Spinal cord (tissue), 10 donors: ENCODE measurements around the gene EEF1AKMT3. TPM values are rescaled to one million over a fixed set of nuclear protein-coding genes. Genes with fewer than 3 reads are reported as not detected.

Experiments used
- DNase-seq, 6 donors: peaks; one replicate each; pipeline versions ENCODE4 v3.0.0 to v3.0.0-alpha.2; 2013 to 2015; ENCODE audit warnings: low spot score in 6 of 6, low read depth in 4 of 6
- H3K27ac ChIP-seq: one replicate; pipeline ENCODE4 v1.5.1; 2013; ENCODE audit warnings: low read depth, low read length, control low read depth
- H3K27me3 ChIP-seq: one replicate; pipeline ENCODE4 v1.6.1; 2013; ENCODE audit warnings: low read length; ENCODE audit not compliant: control insufficient read depth, insufficient read depth
- H3K36me3 ChIP-seq: one replicate; pipeline ENCODE4 v1.6.1; 2013; ENCODE audit warnings: low read length; ENCODE audit not compliant: control insufficient read depth, insufficient read depth
- H3K4me1 ChIP-seq: one replicate; pipeline ENCODE4 v1.6.1; 2013; ENCODE audit warnings: low read length; ENCODE audit not compliant: control insufficient read depth, insufficient read depth
- H3K4me3 ChIP-seq: one replicate; pipeline ENCODE4 v1.5.1; 2013; ENCODE audit warnings: low read depth, low read length, control low read depth
- H3K9me3 ChIP-seq: one replicate; pipeline ENCODE4 v1.6.1; 2013; ENCODE audit warnings: low read length; ENCODE audit not compliant: control insufficient read depth, insufficient read depth
- WGBS: methylation state at CpG from one replicate; pipeline ENCODE4 v1.1.5; 2013; ENCODE audit warnings: missing lambda C conversion rate; ENCODE audit not compliant: insufficient coverage; 5-methylcytosine and 5-hydroxymethylcytosine counted together
- polyA plus RNA-seq, 2 donors: library from polyadenylated mRNA; unstranded; fragments of 120-200 nt; gene quantifications; one replicate each; pipeline ENCODE4 v1.2.1, GENCODE V29; 2013; ENCODE audit not compliant: insufficient read length in 2 of 2
- total RNA-seq, 2 donors: library from RNA; depleted of rRNA in 1 of 2; stranded (reverse); fragments of 120-200 nt in 1 of 2; fragments of >200 nt in 1 of 2; gene quantifications; one replicate each; pipeline versions ENCODE4 v1.2.3 to v1.2.4, GENCODE V29; 2013 to 2014
- donor health status: healthy.

Gene EEF1AKMT3
- total and polyA plus RNA-seq, 4 donors: 4.7 to 6.1 (median 5.7) TPM

- H3K4me3 ChIP-seq: peak overlapping the region; percentile 100
- H3K27ac ChIP-seq: peak overlapping the region; percentile 89
- H3K4me1 ChIP-seq: peaks cover 16% of the 10 kb centered on the region
- WGBS: 87% methylated on average over 8 of the region's 15 CpGs
- H3K9me3 ChIP-seq: no peaks in the 10 kb centered on the region
- no peak for DNase-seq
- no peaks in the 10 kb centered on the region for H3K27me3 ChIP-seq
- peaks cover 41% of the 10 kb centered on the region for H3K36me3 ChIP-seq
Measured at GRCh38 chr12:57750561-57751431, 21.6 kb upstream of the EEF1AKMT3 start.

DNA sequence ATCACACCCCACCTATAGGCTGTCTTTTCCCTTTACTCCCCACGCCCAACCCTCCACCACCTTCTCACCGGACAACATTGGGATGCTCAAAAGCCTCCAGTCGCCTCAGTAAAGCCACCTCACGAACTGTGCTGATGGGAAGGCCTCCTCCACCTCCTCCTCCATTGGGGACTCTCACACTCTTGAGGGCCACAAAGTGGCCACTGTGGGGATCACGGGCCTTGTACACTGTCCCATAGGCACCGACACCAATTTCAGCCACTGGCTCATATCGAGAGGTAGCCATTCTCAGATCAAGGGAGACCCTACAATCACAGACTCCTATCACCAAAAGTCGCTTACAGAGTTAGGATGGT lies 21.0 kb upstream of the EEF1AKMT3 start:
- peak overlapping the region; percentile 89 for H3K27ac ChIP-seq
- no peaks in the 10 kb centered on the region for H3K27me3 ChIP-seq
- peak overlapping the region; percentile 100 for H3K4me3 ChIP-seq
- peaks cover 19% of the 10 kb centered on the region for H3K4me1 ChIP-seq
- no peak for DNase-seq
- no peaks in the 10 kb centered on the region for H3K9me3 ChIP-seq
- H3K36me3 ChIP-seq: peaks cover 41% of the 10 kb centered on the region
- 16% methylated on average over 7 of the region's 8 CpGs for WGBS

GRCh38 chr12:57751788-57752667 lies 20.4 kb upstream of the EEF1AKMT3 start, which contains the start of gene CDK4:
Gene CDK4 (minus strand): TSS chr12:57752310. CDS start chr12:57751717, 593 bp downstream.
- peak within 1 kb of the TSS; percentile 89 for H3K27ac ChIP-seq
- DNase-seq: peak; percentile 95 to 100 (median 98)
- peaks cover 40% of the 10 kb centered on the region for H3K36me3 ChIP-seq
- no peaks in the 10 kb centered on the region for H3K9me3 ChIP-seq
- H3K27me3 ChIP-seq: no peaks in the 10 kb centered on the region
- peak within 1 kb of the TSS; percentile 100 for H3K4me3 ChIP-seq
- H3K4me1 ChIP-seq: peaks cover 23% of the 10 kb centered on the region
- 0% methylated on average over 53 of the region's 58 CpGs for WGBS

GRCh38 chr12:57752668-57753000 lies 19.8 kb upstream of the EEF1AKMT3 start:
- Histone ChIP-seq H3K4me3 (peak overlapping the region; percentile 100), H3K27me3 (no peaks in the 10 kb centered on the region), H3K9me3 (no peaks in the 10 kb centered on the region), H3K27ac (peak overlapping the region; percentile 80), H3K36me3 (peaks cover 39% of the 10 kb centered on the region), H3K4me1 (peaks cover 23% of the 10 kb centered on the region)
- 0% methylated on average over 1 of the region's 5 CpGs for WGBS
- no peak for DNase-seq

DNA sequence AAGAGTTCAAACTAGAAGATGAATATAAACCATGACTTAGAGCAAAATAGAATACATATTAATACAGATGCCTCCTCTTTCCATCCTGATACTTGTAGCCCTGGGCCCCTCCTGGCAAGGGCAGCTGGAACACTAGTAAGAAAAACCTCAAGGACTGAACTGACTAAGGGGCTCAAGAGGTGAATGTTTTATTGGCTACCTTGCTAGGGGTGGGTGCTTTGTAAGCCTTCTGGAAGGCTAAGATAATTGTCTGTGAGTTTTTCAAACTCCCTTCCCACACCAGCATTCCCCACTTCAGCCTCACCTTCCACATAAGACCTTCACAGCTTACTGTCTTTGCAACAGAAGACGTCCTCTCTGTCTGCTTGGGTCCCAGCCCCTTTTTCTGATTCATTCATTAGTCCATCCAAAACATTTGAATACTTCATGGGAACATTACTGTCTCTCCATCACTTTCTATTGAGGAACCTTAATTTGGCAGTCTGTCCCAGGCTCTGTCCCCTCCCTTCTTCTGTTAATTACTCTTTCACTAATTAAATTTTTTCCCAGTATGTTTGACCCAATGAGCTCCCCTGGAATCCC lies 18.6 kb upstream of the EEF1AKMT3 start:
- Histone ChIP-seq H3K9me3 (no peaks in the 10 kb centered on the region), H3K4me1 (peaks cover 23% of the 10 kb centered on the region), H3K27ac (no peak overlapping the region), H3K36me3 (peaks cover 39% of the 10 kb centered on the region), H3K4me3 (peak overlapping the region; percentile 46), H3K27me3 (no peaks in the 10 kb centered on the region)
- WGBS: 14% methylated on average over 1 of the region's 1 CpG
- DNase-seq: no peak

GRCh38 chr12:57754411-57755193 lies 17.8 kb upstream of the EEF1AKMT3 start, which contains the start of gene MARCHF9:
Gene MARCHF9 (plus strand): TSS chr12:57755103. CDS start chr12:57755529, 426 bp downstream.
- under 1% methylated on average over 29 of the region's 41 CpGs for WGBS
- peak within 1 kb of the TSS; percentile 46 for H3K4me3 ChIP-seq
- DNase-seq: peak in 2 of 6 donors; percentile 82 to 94
- no peaks in the 10 kb centered on the region for H3K9me3 ChIP-seq
- H3K27me3 ChIP-seq: no peaks in the 10 kb centered on the region
- H3K27ac ChIP-seq: no peak within 1 kb of the TSS
- H3K4me1 ChIP-seq: peaks cover 23% of the 10 kb centered on the region
- peaks cover 36% of the 10 kb centered on the region for H3K36me3 ChIP-seq

- no peaks in the 10 kb centered on the region for H3K9me3 ChIP-seq
- peaks cover 23% of the 10 kb centered on the region for H3K4me1 ChIP-seq
- no peak for DNase-seq
- H3K36me3 ChIP-seq: peaks cover 32% of the 10 kb centered on the region
- H3K27me3 ChIP-seq: no peaks in the 10 kb centered on the region
- peak overlapping the region; percentile 46 for H3K4me3 ChIP-seq
- no peak overlapping the region for H3K27ac ChIP-seq
- 2% methylated on average over 19 of the region's 34 CpGs for WGBS
Measured at GRCh38 chr12:57755194-57755453, 17.3 kb upstream of the EEF1AKMT3 start.

DNA sequence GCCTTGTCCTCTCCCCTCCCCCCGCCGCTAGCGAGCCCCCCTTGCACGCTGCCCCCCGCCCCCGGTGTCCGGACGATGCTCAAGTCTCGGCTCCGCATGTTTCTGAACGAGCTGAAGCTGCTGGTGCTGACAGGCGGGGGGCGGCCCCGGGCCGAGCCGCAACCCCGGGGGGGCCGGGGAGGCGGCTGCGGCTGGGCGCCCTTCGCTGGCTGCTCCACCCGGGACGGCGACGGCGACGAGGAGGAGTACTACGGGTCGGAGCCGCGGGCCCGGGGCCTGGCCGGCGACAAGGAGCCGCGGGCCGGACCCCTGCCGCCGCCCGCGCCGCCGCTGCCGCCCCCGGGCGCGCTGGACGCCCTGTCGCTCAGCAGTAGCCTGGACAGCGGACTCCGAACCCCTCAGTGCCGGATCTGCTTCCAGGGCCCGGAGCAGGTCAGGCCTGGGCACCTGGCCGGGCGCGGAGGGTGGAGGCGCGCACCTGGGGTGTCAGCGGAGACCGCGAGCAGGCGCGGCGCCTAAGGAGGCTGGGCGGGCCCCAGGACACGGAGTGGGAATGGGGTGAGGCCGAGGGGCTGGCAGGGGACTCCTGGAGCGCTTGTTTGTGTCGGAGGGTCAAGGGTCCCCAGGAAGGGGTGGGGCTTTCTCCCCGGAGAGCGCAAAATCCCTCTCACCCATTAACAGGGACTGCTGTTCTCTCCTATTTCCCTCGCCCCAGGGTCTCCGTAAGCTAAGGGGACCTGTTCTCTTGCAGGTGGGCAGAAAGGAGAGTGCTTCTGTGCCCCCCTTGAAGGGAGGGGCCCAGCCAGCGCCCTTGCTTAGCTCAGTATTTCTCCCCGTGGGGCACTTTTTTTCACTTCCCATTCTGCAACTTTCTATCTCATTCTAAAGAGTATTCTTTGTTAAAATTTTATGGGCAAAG lies 16.7 kb upstream of the EEF1AKMT3 start:
- H3K9me3 ChIP-seq: no peaks in the 10 kb centered on the region
- WGBS: under 1% methylated on average over 65 of the region's 76 CpGs
- H3K4me3 ChIP-seq: peak overlapping the region; percentile 46
- peak in 2 of 6 donors; percentile 41 to 43 for DNase-seq
- peaks cover 30% of the 10 kb centered on the region for H3K36me3 ChIP-seq
- no peak overlapping the region for H3K27ac ChIP-seq
- H3K4me1 ChIP-seq: peaks cover 23% of the 10 kb centered on the region
- no peaks in the 10 kb centered on the region for H3K27me3 ChIP-seq
